Esophagus squamous epithelium (tissue), 4 donors: ENCODE data around the gene TOX2.

Source experiments
- CTCF ChIP-seq, 6 experiments: fragments of 450-650 bp in 4 of 6; fragments of 200-600 bp in 2 of 6; sonication (generic) in 2 of 6; IDR thresholded peaks; one replicate each; pipeline ENCODE4 v1.5.1; 2016 to 2019; ENCODE audit warnings: antibody characterized with exemption in 6 of 6, mild to moderate bottlenecking in 4 of 6, moderate library complexity in 4 of 6
- POLR2A ChIP-seq, 4 donors: fragments of 450-650 bp; IDR thresholded peaks; one replicate each; pipeline ENCODE4 v1.6.1; 2017; ENCODE audit warnings: antibody characterized with exemption in 4 of 4, mild to moderate bottlenecking in 4 of 4, moderate library complexity in 3 of 4

- TF ChIP-seq CTCF (IDR thresholded peaks at IDR 0.05) (no peak), POLR2A (IDR thresholded peaks at IDR 0.05) (no peak)
Observed at GRCh38 chr20:43923917-43924316, 9.3 kb downstream of the TOX2 start.
